GM12801 (cell line): ENCODE results near the gene GALNT10.

Experiments used
- CTCF ChIP-seq: IDR thresholded peaks from one replicate; pipeline ENCODE4 v1.5.1; 2011; ENCODE audit warnings: control low read depth; ENCODE audit not compliant: insufficient read length; ENCODE audit errors: extremely low read depth

The GALNT10 gene

GRCh38 chr5:154311362-154311761, 120.8 kb downstream of the GALNT10 start:
- no peak for TF ChIP-seq CTCF

- TF ChIP-seq CTCF: no peak
Observed at GRCh38 chr5:154312000-154312399, 121.5 kb downstream of the GALNT10 start.

- no peak for TF ChIP-seq CTCF
Observed at GRCh38 chr5:154312576-154312975, 122.0 kb downstream of the GALNT10 start.

- no peak for TF ChIP-seq CTCF
Observed at GRCh38 chr5:154313360-154314017, 123.0 kb downstream of the GALNT10 start.

- TF ChIP-seq CTCF: no peak
Observed at GRCh38 chr5:154315196-154315595, 124.7 kb downstream of the GALNT10 start.

GRCh38 chr5:154315756-154316155, 125.2 kb downstream of the GALNT10 start:
- TF ChIP-seq CTCF: no peak

GRCh38 chr5:154316223-154316935, 125.8 kb downstream of the GALNT10 start:
- no peak for TF ChIP-seq CTCF
